ENCODE measurements around the gene TENT4A.

Gene TENT4A

GRCh38 chr5:6775571-6775970 is 62.3 kb downstream of the TENT4A start:
- DNase-seq: no peak

GRCh38 chr5:6780802-6781391 is 67.7 kb downstream of the TENT4A start:
- DNase-seq: no peak

DNA sequence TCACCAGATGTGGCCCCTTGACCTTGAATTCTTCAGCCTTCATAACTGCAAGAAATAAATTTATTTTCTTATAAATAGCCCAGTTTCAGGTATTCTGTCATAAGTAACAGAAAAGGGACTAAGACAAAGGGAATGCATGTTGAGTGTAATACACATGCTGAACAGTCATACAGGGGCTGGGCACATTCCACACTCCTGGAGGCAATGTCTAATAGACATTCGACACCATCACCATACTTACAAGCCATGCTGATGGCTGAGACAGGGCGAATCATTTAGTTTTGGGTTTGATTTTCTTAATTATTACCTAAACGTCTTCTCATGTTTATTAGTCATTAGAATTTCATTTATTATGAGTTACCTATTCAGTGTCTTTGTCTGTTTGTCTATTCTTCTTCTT is 68.5 kb downstream of the TENT4A start:
- DNase-seq: no peak

DNA sequence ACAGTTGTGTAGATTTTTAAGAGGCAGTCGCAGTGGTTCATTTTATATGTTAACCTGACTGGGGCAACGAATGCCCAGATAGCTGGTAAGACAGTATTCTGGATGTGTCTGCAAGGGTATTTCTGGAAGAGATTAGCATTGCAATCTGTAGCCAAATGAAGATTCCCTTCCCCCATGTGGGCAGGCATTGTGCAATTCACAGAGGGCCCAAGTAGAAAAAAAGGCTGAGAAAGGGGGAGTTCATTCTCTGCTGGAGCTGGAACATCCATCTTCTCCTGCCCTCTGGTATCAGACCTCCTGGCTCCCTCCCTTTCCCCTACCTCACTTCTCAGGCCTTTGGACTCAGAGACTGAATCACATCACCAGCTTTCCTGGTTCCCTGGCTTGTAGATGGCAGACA is 70.6 kb downstream of the TENT4A start:
- no peak for DNase-seq

DNA sequence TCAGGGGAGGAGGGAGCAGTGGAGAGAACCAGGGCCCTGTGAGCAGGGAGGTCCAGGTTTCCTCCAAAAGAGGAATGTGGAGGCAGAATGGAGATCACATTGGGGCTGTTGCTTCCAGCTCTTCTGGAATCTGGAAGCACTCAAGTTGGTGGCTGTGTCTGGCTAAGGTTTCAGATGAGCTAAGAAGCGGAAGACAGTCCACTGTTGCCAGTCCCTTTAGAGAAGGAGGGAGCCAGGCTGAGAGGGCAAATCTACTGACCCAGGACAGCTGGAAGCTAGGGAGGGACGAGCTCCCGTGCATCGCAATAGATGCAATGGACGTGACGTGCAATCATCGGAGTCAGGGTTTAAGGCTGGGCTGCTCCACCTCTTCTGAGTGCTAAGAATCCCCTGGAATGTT is 71.2 kb downstream of the TENT4A start:
- no peak for DNase-seq

- DNase-seq: no peak
Observed at GRCh38 chr5:6785161-6785860, 72.1 kb downstream of the TENT4A start.

GRCh38 chr5:6785861-6786180 is 72.6 kb downstream of the TENT4A start:
- DNase-seq: no peak

- DNase-seq: no peak
Observed at GRCh38 chr5:6786786-6787495, 73.7 kb downstream of the TENT4A start.

DNA sequence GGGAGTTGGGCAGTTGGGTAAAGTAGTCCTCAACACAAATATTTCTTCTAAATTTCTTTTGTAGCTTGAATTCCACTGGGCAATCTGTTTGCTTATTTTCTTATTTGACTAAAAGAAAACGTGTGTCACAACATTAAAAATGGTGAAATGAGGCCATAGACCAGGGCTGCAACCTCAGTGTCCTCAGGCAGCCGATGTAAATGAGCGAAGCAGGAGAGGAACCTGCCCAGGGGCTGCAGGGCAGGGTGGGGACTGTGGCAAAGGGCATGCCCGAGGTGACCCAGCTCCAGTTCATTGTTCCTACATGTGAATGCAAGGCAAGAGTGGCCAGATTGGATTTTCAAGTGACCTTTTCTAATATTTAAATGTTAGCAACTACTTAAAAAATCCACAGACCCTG is 74.7 kb downstream of the TENT4A start:
- no peak for DNase-seq

DNA sequence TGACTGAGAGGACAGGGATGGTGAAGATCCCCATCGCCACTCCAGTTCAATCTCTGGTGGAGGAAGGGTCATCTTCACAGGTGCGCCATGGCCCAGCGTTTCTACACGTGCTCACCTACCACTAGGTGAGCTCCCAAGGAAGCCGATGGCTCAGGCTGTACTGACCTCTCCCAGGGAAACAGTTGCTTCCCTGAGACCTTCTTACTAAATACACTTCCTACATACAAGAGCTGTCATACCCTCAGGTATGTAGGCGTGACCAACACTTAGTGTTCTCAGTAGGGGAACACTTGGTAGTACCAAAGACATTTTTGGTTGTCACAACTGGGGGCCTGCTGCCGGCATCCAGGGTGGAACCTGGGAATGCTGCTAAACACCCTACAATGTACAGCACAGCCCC is 75.2 kb downstream of the TENT4A start:
- no peak for DNase-seq

DNA sequence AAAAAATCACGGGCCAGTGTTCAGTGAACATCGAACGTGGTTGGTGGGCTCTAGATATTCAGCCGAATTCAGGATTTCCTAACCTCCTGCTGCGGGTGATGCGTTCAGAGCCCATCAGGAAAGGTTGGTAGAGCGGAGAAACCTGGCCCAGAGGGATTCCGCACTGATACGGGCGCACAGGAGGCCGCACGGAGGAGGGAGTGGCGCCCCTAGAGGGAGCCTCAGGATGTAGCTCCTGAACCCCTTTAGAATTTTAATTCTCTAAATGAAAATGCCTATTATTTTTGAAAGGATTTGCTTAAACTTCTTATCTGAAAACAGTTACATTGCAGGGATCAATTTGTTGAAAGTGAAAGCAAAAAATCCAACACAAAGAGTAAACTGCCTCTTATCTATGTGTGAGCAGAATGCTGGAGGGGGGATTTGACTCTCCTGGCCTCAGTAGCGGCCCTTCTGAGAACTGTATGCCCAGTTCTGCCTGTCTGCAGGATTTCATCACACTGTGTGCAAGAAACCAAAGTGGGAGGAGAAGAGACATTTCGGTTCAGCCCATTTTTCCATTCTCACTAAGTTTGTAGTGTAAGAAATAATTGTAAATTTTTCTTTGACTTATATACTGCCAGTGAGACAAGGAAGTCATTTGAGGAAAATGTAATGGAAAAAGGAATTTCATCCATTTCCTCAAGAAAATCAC is 75.9 kb downstream of the TENT4A start:
- no peak for DNase-seq

GRCh38 chr5:6790346-6790865 is 77.2 kb downstream of the TENT4A start:
- no peak for DNase-seq

GRCh38 chr5:6791031-6791430 is 77.8 kb downstream of the TENT4A start:
- no peak for DNase-seq

DNA sequence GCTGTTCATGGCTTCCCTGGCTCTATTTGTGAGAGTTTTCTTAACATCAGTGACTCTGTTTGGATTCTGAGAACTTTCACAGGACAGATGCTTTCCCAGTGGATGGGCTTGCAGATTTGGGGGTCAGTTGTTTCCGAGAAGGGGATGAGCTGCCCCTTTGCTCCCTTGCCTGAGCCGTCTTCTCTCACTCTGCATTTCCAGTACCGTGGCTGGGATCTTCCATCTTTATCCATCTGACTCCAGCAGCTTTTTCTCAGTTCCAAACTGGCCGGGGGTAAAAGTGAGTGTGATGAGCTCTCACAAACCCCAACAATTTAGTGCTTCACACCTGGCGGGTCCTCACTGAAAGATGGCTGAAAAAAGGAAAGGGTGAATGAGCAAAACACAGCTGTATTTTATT is 79.1 kb downstream of the TENT4A start:
- DNase-seq: no peak

GRCh38 chr5:6792911-6793471 is 79.8 kb downstream of the TENT4A start:
- DNase-seq: no peak

DNA sequence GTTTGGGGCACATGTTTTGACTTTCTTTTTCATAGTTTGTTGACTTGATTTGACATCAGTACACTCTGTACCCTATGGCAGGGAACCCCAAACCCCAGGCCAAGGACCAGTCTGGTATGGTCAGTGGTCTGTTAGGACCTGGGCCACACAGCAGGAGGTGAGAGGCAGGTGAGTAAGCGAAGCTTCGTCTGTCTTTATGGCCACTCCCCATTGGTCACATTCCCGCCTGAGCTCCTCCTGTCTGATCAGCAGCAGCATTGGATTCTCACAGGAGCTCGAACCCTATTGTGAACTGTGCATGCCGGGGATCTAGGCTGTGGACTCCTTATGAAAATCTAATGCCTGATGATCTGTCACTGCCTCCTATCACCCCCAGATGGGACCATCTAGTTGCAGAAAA is 88.0 kb downstream of the TENT4A start:
- no peak for DNase-seq

DNA sequence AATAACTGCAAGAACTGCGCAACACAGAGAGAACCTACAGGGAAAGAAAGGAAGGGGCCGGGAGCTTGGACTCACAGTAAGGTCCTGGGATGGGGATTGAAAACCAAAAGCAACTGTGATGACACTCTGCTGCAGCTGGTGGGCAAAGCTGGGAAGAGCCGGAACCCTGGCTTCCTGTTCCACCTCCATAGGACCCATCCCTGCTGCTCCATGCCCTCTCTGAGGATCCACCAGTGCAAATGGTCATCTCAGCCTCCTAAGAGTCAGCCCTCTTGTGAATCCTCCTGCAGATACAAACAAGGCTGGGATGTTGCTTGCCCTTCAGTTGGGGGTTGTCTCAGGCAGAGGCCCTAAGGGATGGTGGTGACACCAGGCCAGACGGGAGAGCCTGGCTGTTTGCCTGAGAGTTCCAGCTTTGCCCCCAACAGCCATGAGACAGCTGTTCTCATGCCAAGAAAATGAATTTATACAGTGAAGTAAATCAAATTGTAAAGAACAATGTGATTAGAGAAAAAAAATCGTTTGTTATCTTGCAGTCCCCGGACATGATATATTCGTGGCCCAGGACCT is 90.8 kb downstream of the TENT4A start:
- no peak for DNase-seq

- DNase-seq: no peak
Observed at GRCh38 chr5:6804766-6805501, 91.7 kb downstream of the TENT4A start.

DNA sequence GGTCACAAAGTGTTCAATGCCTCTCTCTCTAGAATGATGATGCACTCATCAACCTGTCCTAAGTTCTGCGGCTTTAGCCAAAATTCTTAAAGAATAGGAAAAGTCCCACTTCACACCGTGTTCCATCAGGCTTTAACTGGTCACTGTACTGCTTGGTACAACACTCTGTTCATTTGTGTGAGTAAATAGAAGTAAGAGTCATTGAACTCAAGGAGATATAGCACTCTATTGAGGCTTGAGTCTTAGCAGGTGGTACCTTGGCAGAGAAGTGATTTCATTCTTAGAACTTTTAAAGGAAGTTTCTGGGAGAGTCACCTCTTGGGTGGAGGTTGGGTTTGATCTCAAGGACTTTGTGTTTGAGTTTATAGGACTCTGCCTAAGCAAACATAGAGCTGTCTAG is 92.6 kb downstream of the TENT4A start:
- DNase-seq: no peak
